IMR-90 (cell line): ENCODE results near the gene SCGB1A1.

ENCODE experiments used
- BHLHE40 ChIP-seq: fragments of 150-350 bp; IDR thresholded peaks from 2 replicates; pipeline ENCODE4 v1.6.1; 2016; ENCODE audit warnings: mild to moderate bottlenecking, low read depth, low read length
- CEBPB ChIP-seq: IDR thresholded peaks from 2 replicates; pipeline ENCODE4 v1.6.1; 2012; ENCODE audit warnings: low read depth, low read length, improper control_type of control experiment
- FOS ChIP-seq: fragments of 150-350 bp; IDR thresholded peaks from 2 replicates; pipeline ENCODE4 v1.6.1; 2016; ENCODE audit warnings: low read depth, low read length
- MAFK ChIP-seq: IDR thresholded peaks from 2 replicates; pipeline ENCODE4 v1.6.1; 2012; ENCODE audit warnings: low read depth, low read length, improper control_type of control experiment
- MAZ ChIP-seq: IDR thresholded peaks from 2 replicates; pipeline ENCODE4 v1.6.1; 2012; ENCODE audit warnings: low read depth, mild to moderate bottlenecking, low read length, improper control_type of control experiment, moderate library complexity, borderline replicate concordance
- MXI1 ChIP-seq: IDR thresholded peaks from 2 replicates; pipeline ENCODE4 v1.6.1; 2012; ENCODE audit warnings: low read depth, mild to moderate bottlenecking, low read length, moderate library complexity, borderline replicate concordance
- POLR2A ChIP-seq: IDR thresholded peaks from 2 replicates; pipeline ENCODE4 v1.6.1; 2012; ENCODE audit warnings: mild to moderate bottlenecking, low read depth, low read length
- RAD21 ChIP-seq: IDR thresholded peaks from 2 replicates; pipeline ENCODE4 v1.6.1; 2012; ENCODE audit warnings: low read length, improper control_type of control experiment
- RCOR1 ChIP-seq: IDR thresholded peaks from 2 replicates; pipeline ENCODE4 v1.6.1; 2012; ENCODE audit warnings: mild to moderate bottlenecking, low read length, improper control_type of control experiment; ENCODE audit not compliant: insufficient replicate concordance
- RFX5 ChIP-seq: IDR thresholded peaks from 2 replicates; pipeline ENCODE4 v1.8.0; 2012; ENCODE audit warnings: low read depth, mild to moderate bottlenecking, low read length, moderate library complexity
- SMC3 ChIP-seq: fragments of 150-350 bp; IDR thresholded peaks from 2 replicates; pipeline ENCODE4 v1.6.1; 2016; ENCODE audit warnings: low read depth, mild to moderate bottlenecking, antibody characterized with exemption, low read length, moderate library complexity
- TF ChIP-seq, protein P1 (sequence below): fragments of 150-350 bp; IDR thresholded peaks from 2 replicates; pipeline ENCODE4 v1.6.1; 2016; ENCODE audit warnings: low read depth, mild to moderate bottlenecking, low read length, moderate library complexity, borderline replicate concordance
- TF ChIP-seq, protein P2 (sequence below): conservative IDR thresholded peaks from 2 replicates; pipeline ENCODE4 v1.5.1; 2012; ENCODE audit warnings: mild to moderate bottlenecking, low read depth, low read length, improper control_type of control experiment
- TF ChIP-seq, protein P3 (sequence below): fragments of 150-350 bp; IDR thresholded peaks from 2 replicates; pipeline ENCODE4 v1.6.1; 2017; ENCODE audit warnings: mild to moderate bottlenecking, antibody characterized with exemption, low read length, low read depth

DNA sequence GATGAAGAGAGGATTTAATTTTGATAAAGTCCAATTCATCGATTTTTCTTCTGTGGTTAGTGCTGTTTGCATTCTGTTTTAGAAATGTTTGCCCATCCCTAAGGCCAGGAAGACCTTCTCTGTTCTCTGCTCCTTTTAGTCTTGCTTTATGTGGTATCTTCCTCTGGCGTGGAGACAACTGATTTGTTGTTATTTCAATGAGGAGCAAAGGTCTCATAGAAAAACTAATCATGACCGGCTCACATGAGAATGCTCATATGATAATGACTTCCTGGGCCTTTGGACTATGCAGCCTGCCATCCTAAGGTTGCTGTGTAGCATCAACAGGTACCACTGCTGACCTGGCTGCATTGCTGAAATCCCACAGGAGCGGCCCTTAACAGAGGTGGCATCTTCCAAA, 19.8 kb downstream of the SCGB1A1 start:
- TF ChIP-seq RAD21 (no peak), POLR2A (no peak), FOS (no peak), MAZ (no peak), RFX5 (no peak), BHLHE40 (no peak), MAFK (no peak), RCOR1 (no peak), SMC3 (no peak), CEBPB (no peak), MXI1 (no peak)
- TF ChIP-seq, protein P1, sequence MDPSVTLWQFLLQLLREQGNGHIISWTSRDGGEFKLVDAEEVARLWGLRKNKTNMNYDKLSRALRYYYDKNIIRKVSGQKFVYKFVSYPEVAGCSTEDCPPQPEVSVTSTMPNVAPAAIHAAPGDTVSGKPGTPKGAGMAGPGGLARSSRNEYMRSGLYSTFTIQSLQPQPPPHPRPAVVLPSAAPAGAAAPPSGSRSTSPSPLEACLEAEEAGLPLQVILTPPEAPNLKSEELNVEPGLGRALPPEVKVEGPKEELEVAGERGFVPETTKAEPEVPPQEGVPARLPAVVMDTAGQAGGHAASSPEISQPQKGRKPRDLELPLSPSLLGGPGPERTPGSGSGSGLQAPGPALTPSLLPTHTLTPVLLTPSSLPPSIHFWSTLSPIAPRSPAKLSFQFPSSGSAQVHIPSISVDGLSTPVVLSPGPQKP = no peak
- TF ChIP-seq, protein P2, sequence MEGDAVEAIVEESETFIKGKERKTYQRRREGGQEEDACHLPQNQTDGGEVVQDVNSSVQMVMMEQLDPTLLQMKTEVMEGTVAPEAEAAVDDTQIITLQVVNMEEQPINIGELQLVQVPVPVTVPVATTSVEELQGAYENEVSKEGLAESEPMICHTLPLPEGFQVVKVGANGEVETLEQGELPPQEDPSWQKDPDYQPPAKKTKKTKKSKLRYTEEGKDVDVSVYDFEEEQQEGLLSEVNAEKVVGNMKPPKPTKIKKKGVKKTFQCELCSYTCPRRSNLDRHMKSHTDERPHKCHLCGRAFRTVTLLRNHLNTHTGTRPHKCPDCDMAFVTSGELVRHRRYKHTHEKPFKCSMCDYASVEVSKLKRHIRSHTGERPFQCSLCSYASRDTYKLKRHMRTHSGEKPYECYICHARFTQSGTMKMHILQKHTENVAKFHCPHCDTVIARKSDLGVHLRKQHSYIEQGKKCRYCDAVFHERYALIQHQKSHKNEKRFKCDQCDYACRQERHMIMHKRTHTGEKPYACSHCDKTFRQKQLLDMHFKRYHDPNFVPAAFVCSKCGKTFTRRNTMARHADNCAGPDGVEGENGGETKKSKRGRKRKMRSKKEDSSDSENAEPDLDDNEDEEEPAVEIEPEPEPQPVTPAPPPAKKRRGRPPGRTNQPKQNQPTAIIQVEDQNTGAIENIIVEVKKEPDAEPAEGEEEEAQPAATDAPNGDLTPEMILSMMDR = no peak
- TF ChIP-seq, protein P3, sequence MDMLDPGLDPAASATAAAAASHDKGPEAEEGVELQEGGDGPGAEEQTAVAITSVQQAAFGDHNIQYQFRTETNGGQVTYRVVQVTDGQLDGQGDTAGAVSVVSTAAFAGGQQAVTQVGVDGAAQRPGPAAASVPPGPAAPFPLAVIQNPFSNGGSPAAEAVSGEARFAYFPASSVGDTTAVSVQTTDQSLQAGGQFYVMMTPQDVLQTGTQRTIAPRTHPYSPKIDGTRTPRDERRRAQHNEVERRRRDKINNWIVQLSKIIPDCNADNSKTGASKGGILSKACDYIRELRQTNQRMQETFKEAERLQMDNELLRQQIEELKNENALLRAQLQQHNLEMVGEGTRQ = no peak
